IMR-90 (cell line): ENCODE measurements around the gene CAMLG. TPM values are rescaled to one million over a fixed set of nuclear protein-coding genes. Genes with fewer than 3 reads are reported as not detected.

Source experiments
- ATAC-seq: fragments of 200-7000 bp; cut with Tn5 transposase; 2 replicates; pipeline ENCODE4 v1.9.1; 2020; ENCODE audit warnings: low read depth, mild to moderate bottlenecking, moderate library complexity
- BruUV-seq: library from RNA; stranded (reverse); fragments of 400-500 nt; replicated peaks from 2 replicates; lab custom pipeline; 2021; lab: Mats Ljungman, UMichigan
- CTCF ChIA-PET: fragments of 300-600 bp; formaldehyde crosslinking; extraction: SDS; loops from one replicate; lab custom pipeline; 2021; ENCODE audit warnings: antibody characterized with exemption; lab: Yijun Ruan, JAX
- POLR2A ChIA-PET: fragments of 300-600 bp; sonication (Branson Sonifier 250); formaldehyde crosslinking; loops from one replicate; lab custom pipeline; 2022; ENCODE audit warnings: antibody characterized with exemption; ENCODE audit not compliant: unreplicated experiment; lab: Charles Lee
- DNase-seq: peaks from one replicate; pipeline ENCODE4 v3.0.0; 2013
- H2AFZ ChIP-seq: replicated peaks from 2 replicates; pipeline ENCODE3; 2013; ENCODE audit warnings: low read length, mild to moderate bottlenecking; ENCODE audit not compliant: poor library complexity
- H2AK5ac ChIP-seq: 2 replicates; pipeline ENCODE4 v1.6.1; 2013; ENCODE audit warnings: low read depth, low read length, inconsistent platforms
- H2AK9ac ChIP-seq: replicated peaks from 2 replicates; pipeline ENCODE3; 2013; ENCODE audit warnings: mild to moderate bottlenecking, low read depth, low read length, moderate library complexity; ENCODE audit not compliant: poor library complexity
- H2BK120ac ChIP-seq: 2 replicates; pipeline ENCODE4 v1.6.1; 2013; ENCODE audit warnings: low read depth, low read length, inconsistent platforms
- H2BK15ac ChIP-seq: 3 replicates; pipeline ENCODE4 v1.6.1; 2013; ENCODE audit warnings: low read depth, low read length, inconsistent platforms
- H2BK20ac ChIP-seq: 2 replicates; pipeline ENCODE4 v1.6.1; 2013; ENCODE audit warnings: low read depth, mild to moderate bottlenecking, inconsistent platforms, low read length, moderate library complexity
- H2BK5ac ChIP-seq: 2 replicates; pipeline ENCODE4 v1.6.1; 2013; ENCODE audit warnings: mild to moderate bottlenecking, low read depth, low read length, inconsistent platforms; ENCODE audit not compliant: poor library complexity, severe bottlenecking
- H3K14ac ChIP-seq: replicated peaks from 2 replicates; pipeline ENCODE4 v1.6.1; 2013; ENCODE audit warnings: low read depth, low read length, inconsistent platforms
- H3K18ac ChIP-seq: 2 replicates; pipeline ENCODE4 v1.6.1; 2013; ENCODE audit warnings: low read depth, low read length, control low read depth
- H3K23ac ChIP-seq: 2 replicates; pipeline ENCODE4 v1.6.1; 2013; ENCODE audit warnings: low read depth, low read length, inconsistent platforms
- H3K27ac ChIP-seq: 2 replicates; pipeline ENCODE4 v1.5.1; 2013; ENCODE audit warnings: mild to moderate bottlenecking, control low read depth, low read length; ENCODE audit not compliant: insufficient read depth
- H3K27me3 ChIP-seq: 2 replicates; pipeline ENCODE4 v1.6.1; 2013; ENCODE audit warnings: low read length; ENCODE audit not compliant: control insufficient read depth, insufficient read depth
- H3K36me3 ChIP-seq: 2 replicates; pipeline ENCODE4 v1.6.1; 2013; ENCODE audit warnings: low read length, mixed read lengths; ENCODE audit not compliant: control insufficient read depth, insufficient read depth
- H3K4ac ChIP-seq: 2 replicates; pipeline ENCODE4 v1.6.1; 2013; ENCODE audit warnings: low read depth, low read length, inconsistent platforms
- H3K4me1 ChIP-seq: 2 replicates; pipeline ENCODE4 v1.6.1; 2013; ENCODE audit warnings: low read length, mixed read lengths; ENCODE audit not compliant: control insufficient read depth, insufficient read depth
- H3K4me2 ChIP-seq: 2 replicates; pipeline ENCODE4 v1.6.1; 2013; ENCODE audit warnings: low read depth, mild to moderate bottlenecking, control low read depth, low read length, moderate library complexity
- H3K4me3 ChIP-seq: 2 replicates; pipeline ENCODE4 v1.5.1; 2013; ENCODE audit warnings: low read depth, mild to moderate bottlenecking, control low read depth, low read length, moderate library complexity; ENCODE audit not compliant: insufficient read depth
- H3K56ac ChIP-seq: 2 replicates; pipeline ENCODE4 v1.6.1; 2013; ENCODE audit warnings: low read length, inconsistent platforms; ENCODE audit not compliant: insufficient read depth; ENCODE audit errors: extremely low read depth
- H3K79me1 ChIP-seq, 2 experiments: 2 replicates each; pipeline ENCODE4 v1.6.1; 2013; ENCODE audit warnings: low read length in 2 of 2, inconsistent platforms in 1 of 2, low read depth in 1 of 2
- H3K9ac ChIP-seq: 2 replicates; pipeline ENCODE4 v1.6.1; 2013; ENCODE audit warnings: low read depth, low read length, control low read depth
- H3K9me1 ChIP-seq: 2 replicates; pipeline ENCODE4 v1.6.1; 2013; ENCODE audit warnings: low read length, inconsistent platforms; ENCODE audit not compliant: insufficient read depth
- H3K9me3 ChIP-seq: 2 replicates; pipeline ENCODE4 v1.6.1; 2013; ENCODE audit warnings: low read length; ENCODE audit not compliant: control insufficient read depth, insufficient read depth
- H4K20me1 ChIP-seq: 2 replicates; pipeline ENCODE4 v1.6.1; 2013; ENCODE audit warnings: low read length, inconsistent platforms; ENCODE audit not compliant: insufficient read depth
- H4K5ac ChIP-seq: 2 replicates; pipeline ENCODE4 v1.6.1; 2013; ENCODE audit warnings: mild to moderate bottlenecking, low read depth, low read length, control low read depth
- H4K8ac ChIP-seq, 2 experiments: 2 replicates each; pipeline ENCODE4 v1.6.1; 2013; ENCODE audit warnings: low read depth in 2 of 2, low read length in 2 of 2, control low read depth in 1 of 2, inconsistent platforms in 1 of 2
- H4K91ac ChIP-seq: 2 replicates; pipeline ENCODE4 v1.6.1; 2013; ENCODE audit warnings: low read depth, low read length, inconsistent platforms; ENCODE audit not compliant: insufficient read depth
- RAD21 ChIP-seq: IDR thresholded peaks from 2 replicates; pipeline ENCODE4 v1.6.1; 2012; ENCODE audit warnings: low read length, improper control_type of control experiment
- WGBS, 2 experiments: methylation state at CpG; one replicate each; pipeline versions ENCODE4 v1.1.5 to v1.1.7; 2013; ENCODE audit warnings: missing lambda C conversion rate in 2 of 2; ENCODE audit not compliant: insufficient read length in 1 of 2; ENCODE audit errors: extremely low coverage in 2 of 2; 5-methylcytosine and 5-hydroxymethylcytosine counted together
- dilution Hi-C: fragments of 300-500 bp; cut with HindIII; formaldehyde crosslinking; loops from one replicate; pipeline ENCODE4 v1.14.3; 2018; ENCODE audit warnings: low sequenced_read_pairs; ENCODE audit not compliant: unreplicated experiment
- in situ Hi-C: fragments of 300-500 bp; cut with MboI; formaldehyde crosslinking; loops from 3 replicates; pipeline ENCODE4 v1.14.3; 2019; ENCODE audit warnings: low sequenced_read_pairs, inconsistent platforms, mixed read lengths
- intact Hi-C: fragments of 100-400 bp; cut with micrococcal nuclease; formaldehyde crosslinking; loops from 2 replicates; pipeline ENCODE4 v1.10.0; 2022
- polyA plus RNA-seq, 3 experiments: library from polyadenylated mRNA; depleted of rRNA; stranded (reverse); fragments of >200 nt; gene quantifications; 2 replicates each; pipeline ENCODE4 v1.2.3, GENCODE V29; 2012; ENCODE audit warnings: low replicate concordance in 1 of 3
- total RNA-seq: library from RNA; depleted of rRNA; stranded (reverse); fragments of >200 nt; gene quantifications from 2 replicates; pipeline ENCODE4 v1.2.3, GENCODE V29; 2012

Gene CAMLG
- total and polyA plus RNA-seq, 2 of the 4 experiments (the other 2 are of a cell fraction) = 11.9 to 13.1 TPM

- H2BK5ac ChIP-seq = no peak overlapping the region
- no peak overlapping the region for H3K23ac ChIP-seq
- no peak overlapping the region for H2BK15ac ChIP-seq
- no peak overlapping the region for H4K8ac ChIP-seq
- H3K79me1 ChIP-seq = no peaks in the 10 kb centered on the region
- no peak overlapping the region for H4K5ac ChIP-seq
- H2BK120ac ChIP-seq = no peak overlapping the region
- WGBS, 2 experiments = no CpG with 5 or more reads among the region's 3 CpGs
- H3K18ac ChIP-seq = no peak overlapping the region
- no peak overlapping the region for H3K4ac ChIP-seq
- no peak overlapping the region for H2BK20ac ChIP-seq
- H2AK9ac ChIP-seq = no peak overlapping the region
- H3K4me1 ChIP-seq = no peaks in the 10 kb centered on the region
- H3K14ac ChIP-seq = no peak overlapping the region
- no peak overlapping the region for H3K4me2 ChIP-seq
- TF ChIP-seq RAD21 = no peak
- no peak for DNase-seq
- POLR2A ChIA-PET = no interaction called here
- ATAC-seq = no peak
- CTCF ChIA-PET = no interaction called here
- intact Hi-C loops (no loop called here), in situ Hi-C loops (no loop called here), dilution Hi-C loops (no loop called here)
- peaks cover 2% of the 10 kb centered on the region; the same call in 1 of the 2 replicates for H3K36me3 ChIP-seq
- no peak overlapping the region for H4K91ac ChIP-seq
- H2AK5ac ChIP-seq = no peak overlapping the region
- BruUV-seq = no TSS peak
- H3K9me1 ChIP-seq = no peaks in the 10 kb centered on the region
- H3K56ac ChIP-seq = no peak overlapping the region
- H3K9me3 ChIP-seq = no peaks in the 10 kb centered on the region
- H3K4me3 ChIP-seq = no peak overlapping the region
- H2AFZ ChIP-seq = no peak overlapping the region
- no peaks in the 10 kb centered on the region for H3K27me3 ChIP-seq
- H4K20me1 ChIP-seq = no peaks in the 10 kb centered on the region
- H3K9ac ChIP-seq = no peak overlapping the region
- H3K27ac ChIP-seq = no peak overlapping the region
These were observed 5.5 kb upstream of the CAMLG start for GRCh38 chr5:134732819-134733218.
